Left lobe of liver (tissue), 2 donors: Measurements from ENCODE around the gene C1QTNF8. TPM values are rescaled to one million over a fixed set of nuclear protein-coding genes. Genes with fewer than 3 reads are reported as not detected.

Experiments used
- ATAC-seq: fragments of 200-7000 bp; cut with Tn5 transposase; one replicate; pipeline ENCODE4 v1.9.1; 2020; ENCODE audit warnings: mild to moderate bottlenecking, moderate library complexity
- DNase-seq: peaks from one replicate; pipeline ENCODE4 v3.0.0-alpha.2; 2020; ENCODE audit warnings: low spot score
- total RNA-seq: library from RNA; stranded (reverse); gene quantifications from one replicate; pipeline ENCODE4 v1.2.1, GENCODE V29; 2021
- donor health status: DM: no; HTN: no; CAD: no; lungs with moderate emphysema.
- donor health status: DM: no; HTN: yes; CAD: no.

C1QTNF8 gene
- total RNA-seq, 1 donor from 2014 or later: not detected

DNA sequence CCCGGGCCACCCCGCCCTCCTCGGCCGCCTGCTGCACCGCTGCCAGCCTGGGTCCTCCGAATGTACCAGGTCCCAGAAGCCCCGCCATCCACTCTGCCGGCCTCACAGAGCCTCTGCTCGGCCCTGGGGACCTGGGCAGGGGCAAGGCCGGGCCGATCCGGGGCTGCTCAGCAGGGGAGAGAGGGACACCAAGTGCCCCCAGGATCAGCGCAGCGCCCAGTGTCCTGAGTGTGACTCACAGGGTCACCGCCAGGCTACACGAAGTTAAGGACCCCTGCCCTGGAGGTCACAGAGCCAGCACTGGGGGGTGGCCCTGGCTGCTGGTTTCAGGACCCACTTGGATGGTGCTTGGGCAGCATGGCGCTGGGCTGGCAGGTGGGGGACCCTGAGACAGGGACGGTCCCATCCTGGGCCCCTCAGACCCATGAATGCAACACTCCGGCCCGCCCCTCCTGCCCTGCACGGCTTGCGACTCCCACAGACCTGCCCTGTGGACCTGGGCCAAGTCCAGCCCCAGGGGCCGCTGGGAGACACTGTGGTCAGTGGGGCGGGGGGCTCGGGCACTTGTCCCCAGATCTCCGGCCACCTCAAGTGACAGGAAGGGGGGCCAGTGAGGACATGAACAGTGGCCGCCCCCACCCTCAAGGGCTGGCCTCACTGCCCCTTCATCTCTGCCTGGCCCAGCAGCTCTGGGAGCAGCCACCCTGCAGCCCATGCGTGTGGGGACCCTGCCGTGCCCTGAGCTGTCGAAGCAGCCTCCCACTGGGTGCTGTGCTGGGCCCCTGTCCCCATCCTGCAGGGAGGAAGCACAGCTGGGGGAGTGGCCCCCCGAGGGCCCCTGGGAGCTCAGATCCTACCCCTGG, 46.7 kb downstream of the C1QTNF8 start:
- no peak for ATAC-seq
- no peak for DNase-seq

DNA sequence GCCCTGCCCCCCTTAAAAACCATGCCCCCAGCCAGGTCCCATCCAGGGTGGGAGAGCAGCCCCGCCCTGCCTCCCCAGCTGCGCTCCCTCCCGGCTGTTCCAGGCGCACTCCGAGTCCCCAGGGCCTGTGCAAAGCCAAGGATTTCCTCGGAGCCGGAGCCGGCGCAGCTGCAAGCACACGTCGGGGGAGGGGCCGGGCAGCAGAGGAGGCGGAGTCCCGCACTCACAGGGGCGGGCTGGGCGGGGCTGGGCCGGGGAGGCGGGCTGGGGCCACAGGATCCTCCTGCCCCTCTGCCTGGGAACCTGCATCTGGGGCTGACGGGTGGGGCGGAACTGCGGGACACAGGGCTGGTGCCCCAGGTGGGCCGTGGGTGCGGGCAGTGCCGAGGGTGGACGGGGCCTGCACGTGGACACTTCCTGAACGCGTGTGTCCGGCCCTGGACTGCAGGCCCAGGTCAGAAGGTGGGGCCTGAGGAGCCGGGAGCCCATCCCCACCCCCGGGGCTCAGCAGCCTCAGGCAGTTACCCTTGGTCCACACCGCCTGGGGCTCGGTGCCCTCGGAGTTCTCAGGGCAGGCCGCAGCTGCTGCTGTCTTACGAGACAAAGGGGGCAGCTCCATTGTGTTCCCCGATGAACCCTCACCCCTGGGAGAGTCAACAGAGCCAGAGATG, 47.5 kb downstream of the C1QTNF8 start:
- DNase-seq: no peak
- peak; percentile 40 for ATAC-seq

DNA sequence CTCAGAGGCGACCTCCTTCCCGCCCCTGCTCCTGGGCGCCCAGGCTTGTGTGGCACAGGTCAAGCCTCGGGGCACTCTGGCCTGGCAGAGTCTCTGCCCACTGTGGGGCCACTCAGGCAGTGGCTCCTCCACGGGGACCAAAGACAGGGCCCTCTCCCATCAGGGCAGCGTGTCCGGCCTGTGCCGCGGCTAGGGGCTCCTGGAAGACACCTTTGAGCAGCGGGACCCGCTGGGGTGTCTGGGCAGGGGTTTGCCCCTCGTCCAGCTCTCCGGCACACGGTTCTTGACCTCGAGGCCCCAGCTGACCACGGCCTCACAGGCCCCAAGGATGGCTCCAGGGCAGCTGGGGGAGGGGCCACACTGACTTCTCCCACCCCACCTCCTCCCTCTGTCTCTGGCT, 48.2 kb downstream of the C1QTNF8 start:
- ATAC-seq (no peak), DNase-seq (no peak)

DNA sequence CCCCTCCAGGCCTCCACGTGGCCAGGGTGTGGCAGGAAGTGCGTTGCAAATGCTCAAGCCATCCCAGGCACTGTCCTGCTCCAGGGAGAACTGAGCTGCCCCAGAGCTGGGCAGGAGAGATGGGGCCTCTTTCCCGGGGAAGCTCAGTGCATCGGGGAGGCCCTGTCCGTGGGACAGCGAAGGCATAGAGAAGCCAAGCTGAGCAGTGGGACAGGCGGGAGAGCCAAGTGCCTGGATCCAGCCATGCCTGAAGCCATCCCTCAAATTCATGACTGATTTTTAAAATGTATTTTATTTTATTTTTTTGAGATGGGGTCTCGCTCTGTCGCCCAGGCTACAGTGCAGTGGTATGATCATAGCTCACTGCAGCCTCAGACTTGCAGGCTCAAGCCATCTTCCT, 48.9 kb downstream of the C1QTNF8 start:
- no peak for ATAC-seq
- DNase-seq: no peak

DNA sequence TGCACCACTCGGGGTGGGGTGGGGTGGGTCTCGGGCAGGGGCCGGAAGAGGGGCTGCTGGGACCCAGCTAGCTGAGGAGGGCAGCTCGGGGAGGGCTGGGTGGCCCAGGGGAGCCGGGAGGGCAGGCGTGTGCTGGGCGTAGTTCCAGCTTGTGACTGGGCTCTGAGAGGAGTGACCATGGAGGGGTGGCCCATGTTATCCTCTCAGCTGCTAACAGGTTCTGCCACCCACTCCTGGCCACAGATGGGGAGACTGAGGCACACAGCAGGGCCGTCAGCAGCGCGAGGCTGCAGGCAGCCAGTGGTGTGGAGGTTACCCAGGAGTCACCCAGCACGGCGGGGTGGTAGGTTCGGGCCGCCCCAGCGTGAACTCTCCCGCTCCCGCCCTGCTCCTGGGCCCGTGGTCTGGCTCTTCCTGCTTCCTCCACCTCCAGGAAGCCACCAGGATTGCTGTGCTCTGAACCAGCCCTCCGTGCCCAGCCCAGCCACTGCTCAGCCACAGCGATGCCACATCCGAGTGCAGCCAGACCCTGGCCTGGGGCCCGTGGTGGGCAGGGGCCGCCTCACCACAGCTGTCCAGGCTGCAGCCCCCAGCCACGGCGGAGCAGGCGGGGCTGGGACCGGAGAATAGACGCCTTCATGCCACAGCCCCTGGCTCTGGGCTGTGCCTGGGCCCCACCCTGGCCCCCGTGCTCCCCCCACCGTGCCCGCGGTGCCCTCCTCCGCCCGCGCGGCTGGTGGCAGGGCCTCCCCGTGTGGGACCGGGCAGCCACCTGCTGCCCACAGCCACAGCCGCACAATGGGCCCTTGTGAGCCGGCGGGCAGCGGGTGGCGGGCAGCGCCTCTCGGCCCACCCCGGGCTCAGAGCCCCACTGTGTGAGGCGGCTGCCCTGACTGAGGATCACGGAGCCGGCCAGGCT, 49.8 kb downstream of the C1QTNF8 start:
- DNase-seq (no peak), ATAC-seq (no peak)

DNA sequence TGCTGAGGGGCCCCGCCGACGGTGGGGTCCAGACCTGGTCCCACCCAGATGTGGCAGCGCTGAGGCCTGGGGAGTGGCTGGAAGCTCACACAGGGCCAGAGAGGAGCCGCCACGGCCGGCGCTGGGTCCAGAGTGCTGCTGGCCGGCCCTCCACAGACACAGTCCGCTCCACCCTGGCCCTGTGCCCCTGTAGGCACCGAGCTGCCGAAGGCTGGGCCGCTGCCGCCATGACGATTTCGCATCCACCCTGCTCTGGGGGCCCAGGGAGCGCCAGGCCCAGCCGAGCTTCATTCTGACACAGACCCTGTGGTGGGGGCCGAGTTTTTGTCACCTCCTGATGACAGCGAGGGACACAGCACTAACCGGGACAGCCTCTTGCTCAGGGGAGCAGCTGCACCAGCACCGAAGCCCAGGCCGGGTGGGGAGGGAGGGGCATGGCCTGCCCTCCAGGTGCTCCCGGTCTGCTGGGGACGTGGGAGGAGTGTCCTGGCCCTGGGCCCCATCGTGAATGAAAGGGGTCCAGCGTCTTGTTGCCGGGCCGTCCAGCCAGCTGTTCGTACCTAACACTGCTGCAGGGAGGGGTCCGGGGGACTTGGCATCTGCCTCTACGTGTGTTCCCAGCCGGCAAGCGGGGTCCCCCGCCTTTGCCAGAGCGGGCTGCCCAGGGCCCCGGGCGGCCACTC, 50.6 kb downstream of the C1QTNF8 start:
- ATAC-seq (no peak), DNase-seq (no peak)

DNA sequence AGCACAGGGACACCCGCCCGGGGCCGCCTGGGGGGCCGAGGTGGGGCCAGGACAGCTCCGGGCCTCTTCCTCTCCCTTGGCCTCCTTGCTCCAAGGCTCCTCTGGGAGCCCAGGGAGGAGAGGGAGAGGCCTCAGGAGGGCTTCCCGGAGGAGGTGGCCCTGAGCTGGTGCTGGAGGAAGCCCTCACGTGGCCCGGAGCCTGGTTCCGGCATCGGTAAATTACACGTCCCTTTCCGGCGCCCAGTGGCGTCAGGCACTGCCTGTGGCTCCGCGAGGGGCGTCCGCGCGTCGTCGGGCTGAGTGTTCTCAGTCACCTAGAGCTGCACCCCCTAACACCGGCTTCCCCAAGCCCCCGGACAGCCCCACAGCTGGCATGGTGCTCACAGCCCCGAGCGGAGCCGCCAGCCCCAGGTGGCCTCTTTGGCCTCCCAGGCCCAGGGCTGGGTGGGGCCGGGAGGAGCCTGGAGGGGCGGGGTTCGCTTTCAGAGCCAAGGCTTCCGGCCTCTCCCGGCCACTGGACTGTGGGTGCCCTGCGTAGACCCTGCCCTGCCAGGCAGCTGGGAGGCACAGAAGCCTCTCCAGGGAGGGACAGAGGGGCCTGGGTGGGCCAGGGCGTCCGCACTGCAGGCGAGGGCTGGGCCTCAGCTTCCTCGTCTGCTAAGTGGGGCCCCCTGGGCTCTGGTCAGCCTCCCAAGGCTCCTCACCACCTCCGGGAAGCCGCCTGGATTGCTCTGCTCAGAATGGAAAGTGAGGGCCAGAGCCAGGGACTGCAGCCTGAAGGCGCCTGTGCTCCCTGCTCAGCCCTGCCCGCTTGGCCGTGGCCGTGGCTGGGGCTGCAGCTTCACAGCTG, 51.4 kb downstream of the C1QTNF8 start:
- no peak for DNase-seq
- ATAC-seq: no peak

DNA sequence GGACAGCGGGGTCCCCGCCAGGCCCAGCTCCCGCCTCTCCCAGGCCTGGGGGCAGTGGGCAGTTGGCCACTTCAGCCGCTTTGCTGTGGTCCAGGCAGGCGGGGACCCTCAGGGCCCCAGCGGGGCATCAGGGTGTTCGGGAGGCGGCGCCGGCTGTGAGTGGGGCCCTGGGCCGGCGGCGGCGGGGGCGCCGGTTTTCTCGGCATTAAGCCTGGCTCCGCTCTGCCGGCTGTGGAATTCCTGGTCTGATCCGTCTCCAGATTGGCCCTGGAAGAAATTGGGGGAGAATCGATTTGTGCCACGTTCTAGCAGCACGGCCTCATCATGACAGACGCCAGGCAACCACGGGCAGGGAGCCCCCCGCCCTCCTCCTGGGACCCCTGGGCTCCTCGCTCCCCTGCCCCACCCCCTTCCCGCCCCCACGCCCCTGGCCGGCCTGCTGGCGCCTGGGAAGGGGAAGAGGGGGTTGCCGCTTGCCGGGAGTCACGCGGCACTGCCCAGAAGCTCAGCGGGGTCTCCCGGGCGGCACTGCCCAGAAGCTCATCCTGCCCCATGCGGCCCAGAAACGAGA, 52.1 kb downstream of the C1QTNF8 start:
- DNase-seq: no peak
- no peak for ATAC-seq

DNA sequence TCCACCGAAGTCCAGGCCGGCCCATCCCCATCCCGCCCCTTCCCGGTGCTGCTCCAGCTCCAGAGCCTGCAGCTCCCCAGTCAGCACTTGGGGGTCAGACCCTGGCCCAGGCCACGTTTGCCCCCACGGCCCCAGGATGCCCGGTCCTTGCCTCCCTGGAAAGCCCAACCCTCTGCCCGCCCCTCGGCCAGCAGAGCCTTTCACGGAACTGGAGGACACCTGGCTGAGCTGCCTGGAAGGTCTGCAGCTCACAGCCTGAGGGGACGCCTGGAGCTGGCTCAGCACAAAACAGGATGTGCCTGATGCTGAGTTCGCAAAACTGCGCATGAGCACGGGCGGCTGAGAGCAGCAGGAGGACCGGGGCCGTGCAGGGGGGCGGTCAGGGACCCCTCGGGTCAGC, 53.2 kb downstream of the C1QTNF8 start:
- DNase-seq (no peak), ATAC-seq (no peak)

DNA sequence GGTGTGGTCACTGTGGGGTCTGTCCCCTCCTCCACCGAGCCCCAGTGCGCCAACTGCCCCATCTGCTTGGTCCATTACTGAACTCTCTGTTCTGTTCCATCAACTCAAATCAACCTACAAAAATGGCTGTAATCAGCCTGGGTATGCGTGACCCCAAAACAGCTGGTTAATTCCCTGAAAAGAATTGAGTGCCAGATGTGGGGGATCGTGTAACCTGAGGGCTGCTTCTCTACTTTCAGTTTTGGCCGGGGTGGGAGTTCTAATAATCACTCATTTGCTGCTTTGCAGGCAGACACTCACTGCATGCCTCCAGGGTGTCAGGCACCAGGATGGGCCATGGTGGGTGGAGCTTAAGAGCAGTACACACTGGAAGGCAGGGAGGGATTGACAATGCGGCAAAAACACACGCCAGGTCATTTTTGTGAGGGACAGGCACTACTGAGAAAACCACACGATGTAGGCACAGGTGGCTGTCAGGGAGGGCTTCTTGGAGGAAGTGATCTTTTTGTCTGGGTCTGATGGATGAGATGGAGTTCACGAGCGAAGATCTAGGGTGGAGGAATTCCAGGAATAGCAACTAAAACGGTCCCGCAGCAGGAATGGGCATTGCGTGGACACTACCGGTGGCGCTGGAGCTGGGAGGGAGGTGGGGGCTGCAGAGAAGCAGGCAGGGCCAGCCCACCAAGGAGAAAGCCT, 53.8 kb downstream of the C1QTNF8 start:
- DNase-seq (no peak), ATAC-seq (no peak)

DNA sequence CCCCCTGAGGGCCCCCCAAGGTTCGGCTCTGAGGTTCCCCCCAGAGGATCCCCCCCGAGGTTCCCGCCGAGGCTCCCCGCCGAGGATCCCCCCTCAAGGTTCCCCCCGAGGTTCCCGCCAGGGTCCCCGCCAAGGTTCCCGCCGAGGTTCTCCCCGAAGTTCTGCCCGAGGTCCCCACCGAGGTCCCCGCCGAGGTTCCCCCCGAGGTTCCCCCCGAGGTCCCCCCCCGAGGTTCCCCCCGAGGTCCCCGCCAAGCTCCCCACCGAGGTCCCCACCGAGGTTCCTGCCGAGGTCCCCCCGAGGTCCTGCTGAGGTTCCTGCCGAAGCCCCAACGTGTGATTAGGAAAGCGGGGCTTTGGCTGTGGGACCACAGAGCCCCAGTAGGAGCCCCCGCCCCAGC, 55.7 kb downstream of the C1QTNF8 start:
- DNase-seq (no peak), ATAC-seq (no peak)

DNA sequence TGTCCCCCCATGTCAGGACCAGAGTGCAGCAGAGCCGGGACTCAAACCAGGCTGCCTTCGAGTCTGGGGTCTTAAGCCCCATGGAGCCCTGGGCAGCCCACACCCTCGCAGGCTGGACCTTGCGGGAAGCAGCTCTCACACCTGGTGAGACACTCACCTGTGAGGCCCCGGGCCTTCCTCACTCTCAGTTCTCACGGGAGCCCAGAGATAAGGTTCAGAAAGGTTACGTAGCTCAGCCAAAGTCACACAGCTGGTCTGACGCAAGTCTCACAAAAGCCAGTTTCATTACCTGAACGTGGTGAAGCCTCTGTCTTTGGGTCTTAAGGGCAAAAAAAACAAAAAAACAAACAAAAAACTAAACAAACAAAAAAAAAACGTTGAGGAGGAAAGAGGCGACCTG, 56.3 kb downstream of the C1QTNF8 start:
- DNase-seq: no peak
- ATAC-seq: no peak

DNA sequence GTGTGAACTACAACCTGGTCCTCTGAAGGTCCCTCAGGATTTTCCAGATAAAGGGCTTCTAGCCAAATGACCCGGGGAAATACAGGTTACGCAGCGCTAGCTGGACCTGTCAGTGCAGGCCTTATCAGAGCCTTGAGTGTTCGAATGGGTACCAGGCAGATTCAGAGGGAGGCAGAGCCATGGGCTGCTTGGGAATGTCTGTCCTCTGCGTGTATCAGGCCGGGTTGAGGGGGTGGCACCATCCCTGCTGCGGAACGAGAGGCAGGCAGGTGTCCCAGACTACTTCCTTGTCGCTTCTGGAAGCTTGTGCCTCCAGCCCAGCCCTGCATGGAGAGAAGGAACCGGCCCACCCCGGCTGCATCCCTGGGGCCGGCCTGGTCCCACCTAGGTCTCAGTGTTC, 57.1 kb downstream of the C1QTNF8 start:
- DNase-seq: no peak
- ATAC-seq: no peak

Other genes with a start within 250 kb of the C1QTNF8 start
- gene LMF1, start 125.3 kb downstream of the C1QTNF8 start, total RNA-seq: 13.5 TPM
- not detected for gene SOX8, start 114.5 kb downstream of the C1QTNF8 start, total RNA-seq
- gene SSTR5, start 23.5 kb downstream of the C1QTNF8 start, total RNA-seq: not detected
- gene CACNA1H, start 56.9 kb upstream of the C1QTNF8 start, total RNA-seq: 4.2 TPM
- gene TPSG1, start 129.0 kb upstream of the C1QTNF8 start, total RNA-seq: 0.15 TPM
- gene TPSB2, start 133.9 kb upstream of the C1QTNF8 start, total RNA-seq: 1.6 TPM
- gene TPSAB1, start 144.5 kb upstream of the C1QTNF8 start, total RNA-seq: 1.6 TPM
- not detected for gene TPSD1, start 159.8 kb upstream of the C1QTNF8 start, total RNA-seq
- 28.0 TPM for gene UBE2I, start 213.4 kb upstream of the C1QTNF8 start, total RNA-seq
- gene BAIAP3, start 237.4 kb upstream of the C1QTNF8 start, total RNA-seq: 8.1 TPM